Spleen (tissue), 11 donors: Measurements from ENCODE around the gene BLTP2. TPM values are rescaled to one million over a fixed set of nuclear protein-coding genes. Genes with fewer than 3 reads are reported as not detected.
A peak's percentile ranks its signal among the peaks of the same experiment; 100 is the strongest.
"Not testable (repeated sequence)": the region's sequence is repeated elsewhere in the genome, so short reads cannot be mapped to it uniquely, and the experiment has no call there.

Experiments
- DNase-seq: peaks from one replicate; pipeline ENCODE4 v3.0.0-alpha.2; 2020
- H3K27ac ChIP-seq, 8 donors: fragments of 200-600 bp; sonication (generic) in 7 of 8; 1 replicate in 4 of 8; 2 replicates in 4 of 8; pipeline versions ENCODE4 v1.5.0 to v1.8.0; 2016 to 2021; ENCODE audit warnings: inconsistent platforms in 4 of 8, mild to moderate bottlenecking in 4 of 8, moderate library complexity in 1 of 8
- H3K27me3 ChIP-seq, 7 donors: fragments of 200-600 bp; sonication (generic) in 6 of 7; replicated peaks in 1 of 7; 1 replicate in 4 of 7; 2 replicates in 3 of 7; pipeline versions ENCODE4 v1.5.0 to v1.8.0; 2016 to 2021; ENCODE audit warnings: inconsistent platforms in 3 of 7, mild to moderate bottlenecking in 1 of 7
- H3K36me3 ChIP-seq, 6 donors: fragments of 200-600 bp; sonication (generic) in 5 of 6; 1 replicate in 4 of 6; 2 replicates in 2 of 6; pipeline versions ENCODE4 v1.5.0 to v1.8.0; 2016 to 2021; ENCODE audit warnings: inconsistent platforms in 2 of 6
- H3K4me1 ChIP-seq, 6 donors: fragments of 200-600 bp; sonication (generic) in 5 of 6; 1 replicate in 3 of 6; 2 replicates in 3 of 6; pipeline versions ENCODE4 v1.5.0 to v1.8.0; 2016 to 2021; ENCODE audit warnings: inconsistent platforms in 3 of 6
- H3K4me3 ChIP-seq, 8 donors: fragments of 200-600 bp; sonication (generic) in 7 of 8; 1 replicate in 4 of 8; 2 replicates in 4 of 8; pipeline versions ENCODE4 v1.5.0 to v1.8.0; 2016 to 2021; ENCODE audit warnings: inconsistent platforms in 4 of 8, mild to moderate bottlenecking in 4 of 8, moderate library complexity in 2 of 8
- H3K9me3 ChIP-seq, 8 donors: fragments of 200-600 bp; sonication (generic) in 7 of 8; 1 replicate in 4 of 8; 2 replicates in 4 of 8; pipeline versions ENCODE4 v1.5.0 to v1.8.0; 2016 to 2021; ENCODE audit warnings: inconsistent platforms in 4 of 8
- POLR2A ChIP-seq, 3 donors: fragments of 450-650 bp; IDR thresholded peaks; one replicate each; pipeline ENCODE4 v1.5.1; 2017; ENCODE audit warnings: antibody characterized with exemption in 3 of 3, mild to moderate bottlenecking in 1 of 3
- POLR2AphosphoS5 ChIP-seq, 3 donors: sonication (generic); formaldehyde crosslinking; IDR thresholded peaks; one replicate each; pipeline ENCODE4 v1.5.1; 2017; ENCODE audit warnings: antibody characterized with exemption in 3 of 3
- WGBS, 5 donors: extraction: QIAGEN DNeasy Blood & Tissue Kit in 3 of 5; methylation state at CpG; one replicate each; pipeline versions ENCODE4 v1.1.5 to v1.1.7; 2013 to 2018; 5-methylcytosine and 5-hydroxymethylcytosine counted together
- intact Hi-C: fragments of 100-400 bp; cut with DNase I; formaldehyde crosslinking; loops from one replicate; pipeline ENCODE4 v1.15.0; 2023; ENCODE audit warnings: low total_unique reads
- polyA plus RNA-seq, 3 donors: library from polyadenylated mRNA; stranded (reverse); fragments of 200-250 nt; gene quantifications; one replicate each; pipeline ENCODE4 v1.2.1, GENCODE V29; 2013
- total RNA-seq, 7 donors: library from RNA; depleted of rRNA in 3 of 7; stranded (reverse); fragments of >200 nt in 3 of 7; fragmentation: NEBNext Ultra II Directional in 4 of 7; extraction: Animal tissue kit (Norgen Biotek cat#: 25700) in 4 of 7; gene quantifications; one replicate each; pipeline versions ENCODE4 v1.1.0 to v1.2.1, GENCODE V29; 2016 to 2021
- TF ChIP-seq, protein P1 (sequence below), 11 experiments: fragments of 200-600 bp in 7 of 11; fragments of 450-650 bp in 4 of 11; sonication (generic) in 4 of 11; IDR thresholded peaks in 8 of 11; conservative IDR thresholded peaks in 3 of 11; 1 replicate in 7 of 11; 2 replicates in 4 of 11; pipeline versions ENCODE4 v1.4.0 to v1.8.0; 2016 to 2021; ENCODE audit warnings: antibody characterized with exemption in 11 of 11, inconsistent platforms in 4 of 11, mild to moderate bottlenecking in 1 of 11
- donor health status: healthy with polysubstance abuse.
- donor health status: DM: no; HTN: no; CAD: no; lungs with moderate emphysema.
- donor health status: DM: no; HTN: no; CAD: no.
- donor health status: Bipolar disorder and iron deficiency.
- donor health status: healthy.
- donor health status: DM: no; HTN: no; CAD: no.
- donor health status: DM: yes; HTN: yes; CAD: no.

The BLTP2 gene
- total and polyA plus RNA-seq, 10 donors, result 11.8 to 193 (median 146) TPM

DNA sequence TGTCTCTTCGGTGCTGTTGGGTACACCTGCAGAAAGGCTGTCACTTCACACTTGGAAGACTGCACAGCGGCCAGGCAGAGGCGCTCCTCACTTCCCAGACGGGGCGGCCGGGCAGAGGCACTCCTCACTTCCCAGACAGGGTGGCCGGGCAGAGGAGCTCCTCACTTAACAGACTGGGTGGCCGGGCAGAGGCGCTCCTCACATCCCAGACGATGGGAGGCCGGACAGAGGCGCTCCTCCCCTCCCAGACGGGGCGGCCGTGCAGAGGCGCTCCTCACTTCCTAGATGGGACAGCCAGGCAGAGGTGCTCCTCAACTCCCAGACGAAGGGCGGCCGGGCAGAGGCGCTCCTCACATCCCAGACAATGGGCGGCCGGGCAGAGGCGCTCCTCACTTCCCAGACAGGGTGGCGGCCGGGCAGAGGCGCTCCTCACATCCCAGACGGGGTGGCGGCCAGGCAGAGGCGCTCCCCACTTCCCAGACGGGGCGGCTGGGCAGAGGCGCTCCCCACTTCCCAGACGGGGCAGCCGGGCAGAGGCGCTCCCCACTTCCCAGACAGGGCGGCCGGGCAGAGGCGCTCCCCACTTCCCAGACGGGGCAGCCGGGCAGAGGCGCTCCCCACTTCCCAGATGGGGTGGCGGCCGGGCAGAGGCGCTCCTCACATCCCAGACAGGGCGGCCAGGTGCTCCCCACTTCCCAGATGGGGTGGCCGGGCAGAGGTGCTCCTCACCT, 14.0 kb upstream of the BLTP2 start:
- H3K4me3 ChIP-seq, DNase-seq, intact Hi-C loops, H3K27me3 ChIP-seq, H3K27ac ChIP-seq, H3K9me3 ChIP-seq: not testable (repeated sequence)
- peaks cover 0 to 66% (median 43%) of the 10 kb centered on the region in 6 donors for H3K36me3 ChIP-seq
- H3K4me1 ChIP-seq, result peaks cover 25 to 64% (median 33%) of the 10 kb centered on the region in 6 donors
- 93 to 98% (median 97%) methylated on average over 20 to 46 of the region's 46 CpGs for WGBS, 5 donors

DNA sequence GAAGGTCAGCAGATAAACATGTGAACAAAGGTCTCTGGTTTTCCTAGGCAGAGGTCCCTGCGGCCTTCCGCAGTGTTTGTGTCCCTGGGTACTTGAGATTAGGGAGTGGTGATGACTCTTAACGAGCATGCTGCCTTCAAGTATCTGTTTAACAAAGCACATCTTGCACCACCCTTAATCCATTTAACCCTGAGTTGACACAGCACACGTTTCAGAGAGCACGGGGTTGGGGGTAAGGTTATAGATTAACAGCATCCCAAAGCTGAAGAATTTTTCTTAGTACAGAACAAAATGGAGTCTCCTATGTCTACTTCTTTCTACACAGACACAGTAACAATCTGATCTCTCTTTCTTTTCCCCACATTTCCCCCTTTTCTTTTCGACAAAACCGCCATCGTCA, 13.4 kb upstream of the BLTP2 start:
- H3K27ac ChIP-seq, H3K4me3 ChIP-seq, intact Hi-C loops, H3K9me3 ChIP-seq, DNase-seq, H3K27me3 ChIP-seq: not testable (repeated sequence)
- WGBS, 5 donors, result 83 to 93% (median 90%) methylated on average over 5 to 8 of the region's 8 CpGs
- Histone ChIP-seq H3K4me1 (peaks cover 20 to 59% (median 28%) of the 10 kb centered on the region in 6 donors), H3K36me3 (peaks cover 0 to 71% (median 46%) of the 10 kb centered on the region in 6 donors)

DNA sequence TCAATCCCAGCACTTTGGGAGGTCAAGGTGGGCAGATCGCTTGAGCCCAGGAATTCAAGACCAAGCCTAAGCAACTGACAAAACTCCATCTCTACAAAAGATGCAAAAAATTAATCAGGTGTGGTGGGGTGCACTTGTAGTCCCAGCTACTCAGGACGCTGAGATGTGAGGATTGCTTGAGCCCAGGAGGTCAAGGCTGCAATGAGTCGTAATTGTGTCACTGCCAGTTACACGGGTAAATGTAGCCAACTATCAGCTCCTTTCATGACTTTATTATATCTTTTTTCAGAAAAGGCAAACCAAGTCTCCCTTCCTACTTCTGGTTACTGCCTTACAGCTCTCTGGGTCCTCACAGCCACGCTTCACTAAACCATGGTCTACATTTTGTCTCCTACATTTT, 12.8 kb upstream of the BLTP2 start:
- Histone ChIP-seq H3K4me1 (peaks cover 14 to 53% (median 22%) of the 10 kb centered on the region in 6 donors), H3K9me3 (peaks cover 0 to 3% (median 0%) of the 10 kb centered on the region in 8 donors), H3K36me3 (peaks cover 0 to 77% (median 46%) of the 10 kb centered on the region in 6 donors), H3K27me3 (no peaks in the 10 kb centered on the region), H3K27ac (peak overlapping the region in 1 of 8 donors; percentile 18), H3K4me3 (no peak overlapping the region)
- no peak for DNase-seq
- 79 to 91% (median 82%) methylated on average over 5 of the region's 5 CpGs for WGBS, 5 donors
- TF ChIP-seq POLR2A (IDR thresholded peaks at IDR 0.05) (no peak), POLR2AphosphoS5 (IDR thresholded peaks at IDR 0.05) (no peak)
- TF ChIP-seq, protein P1, sequence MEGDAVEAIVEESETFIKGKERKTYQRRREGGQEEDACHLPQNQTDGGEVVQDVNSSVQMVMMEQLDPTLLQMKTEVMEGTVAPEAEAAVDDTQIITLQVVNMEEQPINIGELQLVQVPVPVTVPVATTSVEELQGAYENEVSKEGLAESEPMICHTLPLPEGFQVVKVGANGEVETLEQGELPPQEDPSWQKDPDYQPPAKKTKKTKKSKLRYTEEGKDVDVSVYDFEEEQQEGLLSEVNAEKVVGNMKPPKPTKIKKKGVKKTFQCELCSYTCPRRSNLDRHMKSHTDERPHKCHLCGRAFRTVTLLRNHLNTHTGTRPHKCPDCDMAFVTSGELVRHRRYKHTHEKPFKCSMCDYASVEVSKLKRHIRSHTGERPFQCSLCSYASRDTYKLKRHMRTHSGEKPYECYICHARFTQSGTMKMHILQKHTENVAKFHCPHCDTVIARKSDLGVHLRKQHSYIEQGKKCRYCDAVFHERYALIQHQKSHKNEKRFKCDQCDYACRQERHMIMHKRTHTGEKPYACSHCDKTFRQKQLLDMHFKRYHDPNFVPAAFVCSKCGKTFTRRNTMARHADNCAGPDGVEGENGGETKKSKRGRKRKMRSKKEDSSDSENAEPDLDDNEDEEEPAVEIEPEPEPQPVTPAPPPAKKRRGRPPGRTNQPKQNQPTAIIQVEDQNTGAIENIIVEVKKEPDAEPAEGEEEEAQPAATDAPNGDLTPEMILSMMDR (IDR thresholded peaks at IDR 0.05 in 8 of 11, conservative IDR thresholded peaks at IDR 0.05 in 3 of 11), result no peak
- intact Hi-C loops, result no loop called here

DNA sequence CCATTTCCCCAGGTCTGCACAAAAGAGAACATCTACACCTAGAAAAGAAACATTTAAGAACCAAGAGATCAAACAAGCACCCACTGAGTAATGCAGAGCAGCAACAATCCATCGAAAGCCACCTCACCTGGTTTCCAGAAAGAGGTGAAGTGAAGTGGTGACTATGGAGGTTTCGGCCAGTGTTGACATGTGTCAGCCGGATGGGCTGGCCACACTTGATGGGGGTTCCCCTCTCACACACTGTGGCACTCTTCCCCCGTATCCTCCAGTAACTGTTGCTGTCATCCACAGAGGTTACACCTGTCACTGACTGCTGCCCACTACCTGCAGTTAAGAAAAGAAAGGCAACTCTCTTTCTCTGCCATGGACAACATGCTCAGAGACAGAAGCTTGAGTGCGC, 10.2 kb upstream of the BLTP2 start:
- Histone ChIP-seq H3K27me3 (no peaks in the 10 kb centered on the region), H3K27ac (no peak overlapping the region), H3K36me3 (peaks cover 0 to 100% (median 66%) of the 10 kb centered on the region in 6 donors), H3K9me3 (peaks cover 0 to 3% (median 0%) of the 10 kb centered on the region in 8 donors), H3K4me1 (peaks cover under 1 to 34% (median 5%) of the 10 kb centered on the region in 6 donors), H3K4me3 (no peak overlapping the region)
- TF ChIP-seq, protein P1 (IDR thresholded peaks at IDR 0.05 in 8 of 11, conservative IDR thresholded peaks at IDR 0.05 in 3 of 11), result no peak
- no peak for TF ChIP-seq POLR2AphosphoS5 (IDR thresholded peaks at IDR 0.05)
- TF ChIP-seq POLR2A (IDR thresholded peaks at IDR 0.05), result no peak
- intact Hi-C loops, result no loop called here
- 87 to 96% (median 91%) methylated on average over 5 of the region's 5 CpGs for WGBS, 5 donors
- DNase-seq, result no peak

DNA sequence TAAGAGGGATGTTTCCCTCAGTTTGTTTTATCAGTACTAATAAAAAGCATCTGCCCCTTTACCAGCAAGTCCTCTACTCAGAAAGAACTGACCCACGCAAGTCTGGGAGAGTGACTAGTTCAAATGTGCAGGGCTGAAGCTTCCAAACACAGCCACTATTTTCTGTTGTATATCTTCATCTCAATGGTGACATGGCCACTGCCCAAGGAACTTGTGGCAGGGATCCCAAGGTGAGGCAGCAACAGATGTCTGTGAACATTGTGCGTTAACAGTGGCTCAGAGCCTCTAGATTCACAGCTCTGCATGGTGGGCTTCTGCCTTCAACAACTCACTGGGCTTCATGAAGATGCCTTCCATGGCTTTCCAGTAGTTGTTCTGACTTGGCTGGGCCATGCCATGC, 3.7 kb upstream of the BLTP2 start:
- DNase-seq, result no peak
- H3K27me3 ChIP-seq, result no peaks in the 10 kb centered on the region
- H3K27ac ChIP-seq, result no peak overlapping the region
- intact Hi-C loops, result no loop called here
- no peak overlapping the region for H3K4me3 ChIP-seq
- H3K9me3 ChIP-seq, result no peaks in the 10 kb centered on the region
- peaks cover 22 to 39% (median 30%) of the 10 kb centered on the region in 6 donors for H3K4me1 ChIP-seq
- 88 to 100% (median 98%) methylated on average over 2 of the region's 2 CpGs for WGBS, 5 donors
- H3K36me3 ChIP-seq, result peaks cover 0 to 63% (median 33%) of the 10 kb centered on the region in 6 donors
- TF ChIP-seq POLR2AphosphoS5 (IDR thresholded peaks at IDR 0.05) (no peak), POLR2A (IDR thresholded peaks at IDR 0.05) (no peak)
- TF ChIP-seq, protein P1 (IDR thresholded peaks at IDR 0.05 in 8 of 11, conservative IDR thresholded peaks at IDR 0.05 in 3 of 11), result no peak
